ENCODE results near the gene GALNT1.

The GALNT1 gene

DNA sequence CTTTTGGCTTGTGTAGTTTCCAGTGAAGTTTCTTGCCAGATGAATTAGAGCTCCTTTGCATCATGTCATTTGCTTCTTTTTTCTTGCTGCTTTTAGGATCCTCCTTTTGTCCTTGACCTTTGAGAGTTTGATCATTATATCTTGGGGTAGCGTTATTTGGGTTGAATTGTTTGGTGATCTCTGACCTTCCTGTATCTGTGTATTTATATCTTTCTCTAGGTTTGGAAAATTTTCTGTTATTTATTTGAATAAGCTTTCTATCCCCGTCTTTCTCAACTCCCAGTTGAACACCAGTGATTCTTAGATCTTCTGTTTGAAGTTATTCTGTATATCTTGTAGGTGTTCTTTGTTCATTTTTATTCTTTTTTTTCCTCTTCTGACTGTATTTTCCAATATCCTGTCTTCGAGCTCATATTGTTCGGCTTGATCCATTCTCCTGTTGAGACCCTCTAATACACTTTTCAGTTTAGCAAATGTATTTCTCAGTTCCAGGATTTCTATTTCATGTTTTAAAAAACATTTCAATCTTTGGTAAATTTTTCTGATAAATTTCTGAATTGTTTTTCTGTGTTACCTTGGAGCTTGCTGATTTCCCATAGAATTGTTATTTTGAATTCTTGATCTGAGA, 20.8 kb downstream of the GALNT1 start:
- H3K9me3 ChIP-seq (replicated peaks; ENCODE audit: insufficient read depth, low read length), result no peaks in the 10 kb centered on the region

DNA sequence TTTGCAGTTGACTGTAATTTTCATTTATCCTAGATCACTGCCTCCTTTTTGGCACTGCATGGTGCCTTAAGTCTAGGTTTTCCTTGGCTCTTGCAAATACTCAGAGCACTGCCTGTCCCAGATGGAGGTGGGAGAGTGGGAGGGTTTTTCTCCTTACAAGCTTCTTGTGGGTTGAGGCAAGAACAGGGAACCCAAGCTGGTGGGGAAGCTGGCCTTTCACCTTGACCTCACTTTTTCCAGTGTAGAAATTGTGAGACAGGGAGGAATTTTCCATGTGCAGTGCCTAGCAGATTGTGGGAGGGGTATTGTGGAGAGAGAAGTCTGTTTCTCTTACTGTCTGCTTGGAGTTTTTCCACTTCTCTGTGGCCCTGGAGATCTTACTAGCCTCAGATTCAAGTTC, 21.5 kb downstream of the GALNT1 start:
- no peak overlapping the region for H3K9ac ChIP-seq (ENCODE audit: low read length)
- no peak for DNase-seq
- no peaks in the 10 kb centered on the region for H3F3A ChIP-seq (ENCODE audit: insufficient read depth, low read length)
- H3K9me2 ChIP-seq (replicated peaks; ENCODE audit: insufficient read depth, low read length), result no peaks in the 10 kb centered on the region
- no peaks in the 10 kb centered on the region for H3K9me3 ChIP-seq (replicated peaks; ENCODE audit: insufficient read depth, low read length)
- H3K4me1 ChIP-seq (ENCODE audit: low read length), result no peaks in the 10 kb centered on the region
- no peaks in the 10 kb centered on the region for H3K36me3 ChIP-seq (replicated peaks; ENCODE audit: insufficient read depth, low read length)
- H3K4me3 ChIP-seq (ENCODE audit: low read length), result no peak overlapping the region
- no peaks in the 10 kb centered on the region for H4K20me1 ChIP-seq (ENCODE audit: insufficient read depth, low read length)
- no peak overlapping the region for H3K4me2 ChIP-seq (ENCODE audit: low read depth, low read length)
- H2AFZ ChIP-seq (ENCODE audit: low read length), result no peak overlapping the region
- H3K79me2 ChIP-seq (ENCODE audit: low read length), result 0 out of 2 replicates have a peak, but pooled peaks cover 3% of the 10 kb centered on the region
- TF ChIP-seq, protein P1, sequence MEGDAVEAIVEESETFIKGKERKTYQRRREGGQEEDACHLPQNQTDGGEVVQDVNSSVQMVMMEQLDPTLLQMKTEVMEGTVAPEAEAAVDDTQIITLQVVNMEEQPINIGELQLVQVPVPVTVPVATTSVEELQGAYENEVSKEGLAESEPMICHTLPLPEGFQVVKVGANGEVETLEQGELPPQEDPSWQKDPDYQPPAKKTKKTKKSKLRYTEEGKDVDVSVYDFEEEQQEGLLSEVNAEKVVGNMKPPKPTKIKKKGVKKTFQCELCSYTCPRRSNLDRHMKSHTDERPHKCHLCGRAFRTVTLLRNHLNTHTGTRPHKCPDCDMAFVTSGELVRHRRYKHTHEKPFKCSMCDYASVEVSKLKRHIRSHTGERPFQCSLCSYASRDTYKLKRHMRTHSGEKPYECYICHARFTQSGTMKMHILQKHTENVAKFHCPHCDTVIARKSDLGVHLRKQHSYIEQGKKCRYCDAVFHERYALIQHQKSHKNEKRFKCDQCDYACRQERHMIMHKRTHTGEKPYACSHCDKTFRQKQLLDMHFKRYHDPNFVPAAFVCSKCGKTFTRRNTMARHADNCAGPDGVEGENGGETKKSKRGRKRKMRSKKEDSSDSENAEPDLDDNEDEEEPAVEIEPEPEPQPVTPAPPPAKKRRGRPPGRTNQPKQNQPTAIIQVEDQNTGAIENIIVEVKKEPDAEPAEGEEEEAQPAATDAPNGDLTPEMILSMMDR (IDR thresholded peaks at IDR 0.05; ENCODE audit: low read length), result no peak
- TF ChIP-seq EZH2phosphoT487 (IDR thresholded peaks at IDR 0.05; ENCODE audit: low read length), result no peak
- no peak for TF ChIP-seq EZH2 (optimal IDR thresholded peaks at IDR 0.05; ENCODE audit: low read depth, low read length)
- no peak overlapping the region for H3K27ac ChIP-seq (ENCODE audit: low read length)
- no peaks in the 10 kb centered on the region for H3K27me3 ChIP-seq (replicated peaks; ENCODE audit: insufficient read depth, low read length)

More for the DNA sequence above, 20.8 kb downstream of the GALNT1 start:
- TF ChIP-seq, protein P1 (IDR thresholded peaks at IDR 0.05; ENCODE audit: low read length), result no peak
- TF ChIP-seq EZH2 (optimal IDR thresholded peaks at IDR 0.05; ENCODE audit: low read depth, low read length) (no peak), EZH2phosphoT487 (IDR thresholded peaks at IDR 0.05; ENCODE audit: low read length) (no peak)
- Histone ChIP-seq H4K20me1 (ENCODE audit: insufficient read depth, low read length) (no peaks in the 10 kb centered on the region), H3K27ac (ENCODE audit: low read length) (no peak overlapping the region), H3K9me2 (replicated peaks; ENCODE audit: insufficient read depth, low read length) (no peaks in the 10 kb centered on the region), H3K79me2 (ENCODE audit: low read length) (0 out of 2 replicates have a peak, but pooled peaks cover 3% of the 10 kb centered on the region), H3K36me3 (replicated peaks; ENCODE audit: insufficient read depth, low read length) (no peaks in the 10 kb centered on the region), H3K27me3 (replicated peaks; ENCODE audit: insufficient read depth, low read length) (no peaks in the 10 kb centered on the region), H3F3A (ENCODE audit: insufficient read depth, low read length) (no peaks in the 10 kb centered on the region), H3K4me2 (ENCODE audit: low read depth, low read length) (no peak overlapping the region), H3K4me3 (ENCODE audit: low read length) (no peak overlapping the region), H2AFZ (ENCODE audit: low read length) (no peak overlapping the region), H3K9ac (ENCODE audit: low read length) (no peak overlapping the region), H3K4me1 (ENCODE audit: low read length) (no peaks in the 10 kb centered on the region)
- no peak for DNase-seq

DNA sequence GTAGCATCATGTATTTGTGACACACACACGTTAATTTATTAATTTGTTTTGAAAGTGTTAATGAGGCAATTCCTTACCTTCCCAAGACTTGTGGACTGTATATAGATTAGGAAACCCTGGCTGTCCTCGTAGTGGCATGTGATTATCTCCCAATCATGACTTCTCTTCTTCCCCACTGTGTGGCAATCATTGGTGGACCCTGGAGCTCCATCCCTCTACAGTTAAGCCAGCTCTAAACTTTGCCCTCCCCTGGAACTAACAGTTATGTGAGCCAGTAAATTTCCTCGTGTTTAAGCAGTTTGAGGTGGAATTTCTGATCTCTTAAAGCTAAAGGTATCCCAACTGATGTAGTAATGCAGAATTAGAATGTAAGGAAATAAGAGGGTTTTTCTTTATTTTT, 22.0 kb downstream of the GALNT1 start:
- H3K4me2 ChIP-seq (ENCODE audit: low read depth, low read length), result no peak overlapping the region
- H3K9me3 ChIP-seq (replicated peaks; ENCODE audit: insufficient read depth, low read length), result no peaks in the 10 kb centered on the region
- no peaks in the 10 kb centered on the region for H4K20me1 ChIP-seq (ENCODE audit: insufficient read depth, low read length)
- TF ChIP-seq EZH2 (optimal IDR thresholded peaks at IDR 0.05; ENCODE audit: low read depth, low read length) (no peak), EZH2phosphoT487 (IDR thresholded peaks at IDR 0.05; ENCODE audit: low read length) (no peak)
- TF ChIP-seq, protein P1 (IDR thresholded peaks at IDR 0.05; ENCODE audit: low read length), result no peak
- no peak overlapping the region for H3K27ac ChIP-seq (ENCODE audit: low read length)
- no peaks in the 10 kb centered on the region for H3K4me1 ChIP-seq (ENCODE audit: low read length)
- H3K27me3 ChIP-seq (replicated peaks; ENCODE audit: insufficient read depth, low read length), result no peaks in the 10 kb centered on the region
- DNase-seq, result no peak
- no peak overlapping the region for H3K4me3 ChIP-seq (ENCODE audit: low read length)
- no peaks in the 10 kb centered on the region for H3K36me3 ChIP-seq (replicated peaks; ENCODE audit: insufficient read depth, low read length)
- no peaks in the 10 kb centered on the region for H3F3A ChIP-seq (ENCODE audit: insufficient read depth, low read length)
- no peaks in the 10 kb centered on the region for H3K9me2 ChIP-seq (replicated peaks; ENCODE audit: insufficient read depth, low read length)
- H3K79me2 ChIP-seq (ENCODE audit: low read length), result 0 out of 2 replicates have a peak, but pooled peaks cover 3% of the 10 kb centered on the region
- H3K9ac ChIP-seq (ENCODE audit: low read length), result no peak overlapping the region
- no peak overlapping the region for H2AFZ ChIP-seq (ENCODE audit: low read length)
